ENCODE data around the gene PPM1H. TPM values are rescaled to one million over a fixed set of nuclear protein-coding genes. Genes with fewer than 3 reads are reported as not detected.
"Not testable (repeated sequence)": the region's sequence is repeated elsewhere in the genome, so short reads cannot be mapped to it uniquely, and the experiment has no call there.

Gene PPM1H
- polyA plus RNA-seq, 1 donor = 3.7 TPM

GRCh38 chr12:62908674-62909073 is 26.3 kb downstream of the PPM1H start:
- DNase-seq = no peak

GRCh38 chr12:62907561-62907960 is 27.4 kb downstream of the PPM1H start:
- no peak for DNase-seq

- no peak for DNase-seq
These were observed 27.9 kb downstream of the PPM1H start for GRCh38 chr12:62907078-62907477.

GRCh38 chr12:62903151-62903550 is 31.8 kb downstream of the PPM1H start:
- no peak for DNase-seq

GRCh38 chr12:62900686-62901272 is 34.2 kb downstream of the PPM1H start:
- no peak for DNase-seq

- no peak for DNase-seq
These were observed 35.2 kb downstream of the PPM1H start for GRCh38 chr12:62899568-62900390.

GRCh38 chr12:62898526-62898925 is 36.4 kb downstream of the PPM1H start:
- DNase-seq = no peak

- no peak for DNase-seq
These were observed 39.5 kb downstream of the PPM1H start for GRCh38 chr12:62895351-62895877.

GRCh38 chr12:62893276-62893675 is 41.7 kb downstream of the PPM1H start:
- DNase-seq = no peak

GRCh38 chr12:62891805-62892549 is 43.0 kb downstream of the PPM1H start:
- no peak for DNase-seq

- no peak for DNase-seq
These were observed 46.4 kb downstream of the PPM1H start for GRCh38 chr12:62888454-62889110.

- no peak for DNase-seq
These were observed 48.2 kb downstream of the PPM1H start for GRCh38 chr12:62886796-62887195.

GRCh38 chr12:62885242-62885641 is 49.7 kb downstream of the PPM1H start:
- no peak for DNase-seq

GRCh38 chr12:62884832-62885231 is 50.1 kb downstream of the PPM1H start:
- not testable (repeated sequence) for DNase-seq

GRCh38 chr12:62882696-62883095 is 52.3 kb downstream of the PPM1H start:
- no peak for DNase-seq

- DNase-seq = no peak
These were observed 52.8 kb downstream of the PPM1H start for GRCh38 chr12:62882140-62882539.

GRCh38 chr12:62879691-62880090 is 55.3 kb downstream of the PPM1H start:
- DNase-seq = no peak

- DNase-seq = not testable (repeated sequence)
These were observed 55.7 kb downstream of the PPM1H start for GRCh38 chr12:62879228-62879627.

- no peak for DNase-seq
These were observed 56.7 kb downstream of the PPM1H start for GRCh38 chr12:62878211-62878610.

- no peak for DNase-seq
These were observed 57.9 kb downstream of the PPM1H start for GRCh38 chr12:62876938-62877548.

GRCh38 chr12:62873826-62874448 is 61.0 kb downstream of the PPM1H start:
- DNase-seq = no peak

Data from hindlimb muscle (tissue), 1 donor.